NCI-H1417 (cell line): ENCODE results near the gene RNU4-1.
A peak's percentile ranks its signal among the peaks of the same experiment; 100 is the strongest.

Source experiments
- DNase-seq, 3 experiments: peaks; one replicate each; lab custom pipeline; 2025; lab: John Stamatoyannopoulos, UW

The RNU4-1 gene

DNA sequence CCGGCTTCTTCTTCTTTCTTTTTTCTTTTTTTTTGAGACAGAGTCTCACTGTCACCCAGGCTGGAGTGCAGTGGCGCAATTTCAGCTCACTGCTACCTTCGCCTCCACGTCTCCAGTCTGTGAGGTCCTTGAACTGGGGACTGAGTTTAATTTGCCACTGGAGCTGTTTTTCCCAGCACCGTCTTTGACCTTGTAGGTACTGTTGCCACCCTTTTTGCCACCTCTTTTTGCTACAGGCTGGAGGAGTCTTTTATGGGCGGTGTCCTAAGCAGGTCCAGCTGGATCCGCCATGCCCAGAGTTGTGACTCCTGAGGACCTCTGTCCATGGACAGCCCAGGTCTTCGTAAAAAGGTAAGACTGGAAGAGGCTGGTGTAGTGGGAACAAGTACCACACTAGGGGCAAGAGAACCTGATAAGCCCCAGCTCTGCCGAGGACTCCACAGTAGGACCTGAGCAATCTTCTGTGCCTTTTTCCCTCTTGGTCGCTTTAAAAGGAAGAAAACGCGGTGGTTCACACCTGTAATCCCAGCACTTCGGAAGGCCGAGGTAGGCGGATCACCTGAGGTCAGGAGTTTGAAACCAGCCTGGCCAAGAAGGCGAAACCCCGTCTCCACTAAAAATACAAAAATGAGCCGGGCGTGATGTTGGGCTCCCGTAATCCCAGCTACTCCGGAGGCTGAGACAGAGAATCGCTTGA lies 2.3 kb downstream of the RNU4-1 start:
- peak in 2 of 3 experiments; percentile 47 to 69 for DNase-seq

- no peak for DNase-seq
Measured at GRCh38 chr12:120287491-120287890, 5.5 kb downstream of the RNU4-1 start.

GRCh38 chr12:120286768-120287490 lies 6.1 kb downstream of the RNU4-1 start:
- DNase-seq: no peak

- DNase-seq: no peak
Measured at GRCh38 chr12:120284381-120284780, 8.7 kb downstream of the RNU4-1 start.

DNA sequence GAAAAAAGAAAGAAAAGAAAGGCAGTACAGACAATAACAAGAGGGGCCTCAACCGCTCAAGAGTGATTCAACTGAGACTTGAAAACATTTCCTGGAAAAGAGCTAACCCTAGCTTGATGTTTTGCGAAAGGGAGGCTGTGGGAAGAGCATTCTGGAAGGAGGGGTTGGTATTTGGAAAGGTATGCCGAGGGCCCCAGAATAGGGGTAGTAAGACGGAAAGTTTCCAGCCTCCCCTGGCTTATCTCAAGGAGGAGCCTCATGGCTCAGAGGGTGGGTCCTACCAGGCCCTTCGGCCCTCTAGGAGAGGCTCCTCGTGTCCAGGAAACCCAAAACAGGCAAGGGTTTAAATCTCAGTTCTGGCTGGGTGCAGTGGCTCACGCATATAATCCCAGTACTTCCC lies 9.7 kb downstream of the RNU4-1 start:
- no peak for DNase-seq

DNA sequence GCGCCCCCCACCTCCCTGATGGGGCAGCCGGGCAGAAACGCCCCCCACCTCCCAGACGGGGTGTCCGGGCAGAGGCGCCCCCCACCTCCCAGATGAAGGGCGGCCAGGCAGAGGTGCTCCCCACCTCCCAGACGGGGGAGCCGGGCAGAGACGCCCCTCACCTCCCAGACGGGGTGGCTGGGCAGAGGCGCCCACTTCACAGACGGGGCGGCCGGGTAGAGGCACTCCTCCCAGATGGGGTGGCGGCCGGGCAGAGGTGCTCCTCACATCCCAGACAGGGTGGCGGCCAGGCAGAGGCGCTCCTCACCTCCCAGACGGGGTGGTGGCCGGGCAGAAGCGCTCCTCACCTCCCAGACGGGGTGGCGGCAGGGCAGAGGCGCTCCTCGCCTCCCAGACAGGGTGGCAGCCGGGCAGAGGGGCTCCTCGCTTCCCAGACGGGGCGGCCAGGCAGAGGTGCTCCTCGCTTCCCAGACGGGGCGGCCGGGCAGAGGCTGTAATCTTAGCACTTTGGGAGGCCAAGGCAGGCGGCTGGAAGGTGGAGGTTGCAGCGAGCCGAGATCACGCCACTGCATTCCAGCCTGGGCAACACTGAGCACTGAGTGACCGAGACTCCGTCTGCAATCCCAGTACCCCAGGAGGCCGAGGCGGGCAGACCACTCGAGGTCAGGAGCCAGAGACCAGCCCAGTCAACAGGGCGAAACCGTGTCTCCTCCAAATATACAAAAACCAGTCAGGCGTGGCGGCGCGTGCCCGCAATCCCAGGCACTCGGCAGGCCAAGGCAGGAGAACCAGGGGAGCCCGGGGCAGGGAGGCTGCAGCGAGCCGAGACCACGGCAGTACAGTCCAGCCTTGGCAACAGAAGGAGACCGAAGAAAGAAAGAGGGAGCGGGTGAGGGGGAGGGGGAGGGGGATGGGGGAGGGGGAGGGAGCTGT lies 14.6 kb downstream of the RNU4-1 start:
- peak in 1 of 3 experiments; percentile 32 for DNase-seq

DNA sequence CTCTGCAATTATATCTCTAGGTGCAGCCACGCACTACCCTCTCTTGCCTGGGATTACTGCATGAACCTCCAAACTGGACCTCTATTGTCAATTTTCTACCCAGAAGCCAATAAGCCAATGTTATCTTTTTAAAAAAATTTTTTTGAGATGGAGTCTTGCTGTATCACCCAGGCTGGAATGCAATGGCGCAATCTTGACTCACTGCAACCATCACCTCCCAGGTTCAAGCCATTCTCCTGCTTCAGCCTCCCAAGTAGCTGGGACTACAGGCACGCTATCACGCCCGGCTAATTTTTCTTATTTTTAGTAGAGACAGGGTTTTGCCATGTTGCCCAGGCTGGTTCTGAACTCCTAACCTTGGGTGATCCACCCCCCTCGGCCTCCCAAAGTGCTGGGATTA lies 16.3 kb downstream of the RNU4-1 start:
- DNase-seq: no peak

DNA sequence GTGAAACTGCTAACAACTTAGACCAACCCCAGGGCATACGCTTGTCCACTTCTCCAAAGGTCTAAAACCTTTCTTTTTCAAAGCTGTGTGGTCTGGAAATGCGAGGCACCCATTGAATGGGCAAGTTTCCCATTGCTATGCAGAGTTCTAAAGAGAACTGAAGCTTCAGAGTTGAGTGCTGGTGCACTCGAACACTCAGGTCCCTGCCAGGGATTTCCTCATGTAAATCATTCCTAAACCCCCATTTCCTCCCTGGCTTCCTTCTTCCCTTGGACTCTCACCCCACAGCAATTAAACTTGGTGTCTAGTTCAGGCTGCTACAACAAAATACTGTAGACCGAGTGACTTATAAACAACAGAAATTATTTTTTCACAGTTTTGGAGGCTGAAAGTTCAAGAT lies 25.3 kb downstream of the RNU4-1 start:
- DNase-seq: no peak

- DNase-seq: no peak
Measured at GRCh38 chr12:120266180-120266870, 26.7 kb downstream of the RNU4-1 start.

DNA sequence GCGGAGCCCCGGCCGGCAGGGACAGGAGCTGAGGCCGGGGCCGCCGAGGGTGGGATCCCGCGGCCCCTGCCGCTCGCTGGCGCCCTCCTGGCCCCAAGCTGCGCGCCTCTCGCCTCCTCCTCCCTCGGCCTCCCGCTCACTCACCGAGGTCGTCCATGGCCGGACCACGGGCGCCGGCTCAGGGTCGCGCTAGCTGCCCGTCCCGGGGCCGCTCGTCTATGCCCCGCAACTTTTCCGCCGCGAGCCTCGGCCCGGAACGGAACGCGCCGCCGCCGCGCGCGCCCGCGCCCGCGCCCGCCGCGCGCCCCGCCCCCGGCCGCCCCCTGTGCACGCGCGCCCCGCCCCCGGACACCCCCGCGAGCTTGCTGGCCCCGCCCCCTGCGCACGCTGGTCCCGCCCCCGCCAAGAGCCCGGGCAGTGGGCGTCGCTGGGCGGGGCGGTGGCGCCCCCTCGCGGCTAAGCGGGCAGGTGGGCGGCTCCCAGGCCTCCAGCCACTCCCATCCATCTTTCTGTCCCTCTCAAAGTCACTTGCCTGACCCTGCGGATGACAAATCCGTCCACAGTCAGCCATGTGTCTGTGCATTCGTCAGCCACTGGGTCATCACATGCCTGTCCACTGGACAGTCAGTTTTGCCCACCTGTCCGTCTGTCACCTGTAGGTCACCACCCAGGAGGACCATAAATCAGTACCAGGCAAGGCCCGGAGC lies 27.4 kb downstream of the RNU4-1 start, which contains the start of gene PXN:
TSS of gene PXN (minus strand) at position 258 of the 707 bp plus-strand sequence. CDS start at position 157, 101 bp downstream.
- DNase-seq: peak; percentile 74 to 84 (median 83)

DNA sequence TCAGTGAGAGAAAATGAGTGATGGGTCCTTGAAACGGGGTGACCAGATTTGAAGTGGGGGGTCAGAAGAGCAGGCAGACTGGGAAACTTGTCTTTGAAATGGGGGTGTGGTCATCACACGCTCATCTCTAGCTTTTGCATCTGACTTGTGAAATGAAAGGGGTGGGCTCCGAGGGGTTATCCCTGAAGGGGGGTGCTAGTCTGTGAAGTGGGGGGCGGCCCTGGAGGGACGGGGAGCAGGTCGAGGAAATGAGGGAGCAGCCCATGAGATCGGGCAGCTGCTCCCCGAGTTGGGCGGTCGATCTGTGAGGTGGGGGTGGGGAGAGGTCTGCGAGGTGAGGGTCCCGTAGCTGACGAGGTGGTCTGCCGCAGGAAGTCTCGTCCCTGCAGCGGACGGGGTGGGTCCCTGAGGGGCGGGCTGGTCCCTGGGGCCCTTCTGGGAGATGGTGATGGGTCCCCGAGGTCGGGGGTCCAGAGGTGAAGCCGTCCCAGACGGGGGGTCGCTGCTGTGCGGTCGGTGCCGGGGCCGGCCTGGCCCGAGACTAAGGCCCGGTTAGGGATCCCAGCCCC lies 28.0 kb downstream of the RNU4-1 start:
- no peak for DNase-seq

- no peak for DNase-seq
Measured at GRCh38 chr12:120264086-120264903, 28.7 kb downstream of the RNU4-1 start.

DNA sequence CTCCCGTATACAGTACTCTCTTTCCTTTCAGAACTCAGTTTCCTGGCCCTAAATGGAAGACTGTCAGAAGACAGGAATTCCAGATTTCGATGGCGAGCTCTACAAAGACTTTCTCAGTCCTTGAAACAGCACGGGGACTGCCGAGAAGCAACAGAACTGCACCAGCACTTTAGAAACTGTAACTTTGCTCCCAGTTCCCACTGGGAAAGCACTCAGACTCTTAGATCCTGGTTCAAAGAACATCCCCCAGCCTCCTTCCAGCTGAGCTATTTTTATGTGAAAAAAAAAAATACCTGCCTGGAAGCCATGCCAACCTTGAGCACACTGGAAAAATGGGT lies 29.3 kb downstream of the RNU4-1 start:
- DNase-seq: no peak

DNA sequence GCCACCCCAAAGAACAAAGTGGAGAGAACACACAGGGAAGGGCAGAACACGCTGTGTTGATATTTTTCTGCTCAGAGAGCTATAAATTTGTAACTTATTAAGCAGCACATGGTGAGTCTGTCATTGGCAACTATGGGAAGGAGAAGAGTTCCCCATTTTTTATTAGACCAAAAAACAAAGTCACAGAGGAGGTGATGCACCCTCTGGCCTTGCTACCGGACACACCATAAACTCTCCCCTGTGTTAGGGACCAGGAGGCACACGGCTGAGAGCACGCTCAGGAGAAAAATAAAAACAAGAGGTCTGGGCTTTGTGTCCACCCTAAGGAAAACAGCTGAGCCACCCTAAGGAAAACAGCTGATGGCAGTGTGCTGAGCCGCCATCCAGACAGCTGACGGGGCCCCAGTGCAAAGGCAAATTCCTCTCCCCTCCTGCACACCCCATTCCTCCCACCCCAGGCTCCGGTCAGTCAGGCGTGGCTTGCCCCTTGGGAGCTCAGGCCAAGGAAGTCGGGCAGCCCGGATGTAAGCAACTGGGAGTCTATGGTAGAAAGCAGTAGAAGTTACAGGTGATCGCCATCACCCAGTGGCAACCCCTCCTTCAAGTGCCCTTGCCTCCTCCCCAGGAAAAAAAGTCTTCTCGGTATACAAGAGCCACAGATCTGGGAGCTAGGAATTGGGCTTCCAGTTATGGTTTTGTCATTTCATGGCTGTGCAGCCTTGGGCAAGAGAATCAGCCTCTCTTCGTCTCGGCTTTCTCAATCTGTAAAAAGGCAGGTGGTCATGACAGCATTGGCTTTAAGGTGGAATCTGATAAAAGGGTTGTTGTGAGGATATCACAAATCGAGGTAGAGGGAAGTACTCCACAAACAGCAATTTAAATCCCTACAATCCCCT lies 29.9 kb downstream of the RNU4-1 start:
- DNase-seq: no peak

GRCh38 chr12:120261951-120262851 lies 30.8 kb downstream of the RNU4-1 start:
- no peak for DNase-seq

DNA sequence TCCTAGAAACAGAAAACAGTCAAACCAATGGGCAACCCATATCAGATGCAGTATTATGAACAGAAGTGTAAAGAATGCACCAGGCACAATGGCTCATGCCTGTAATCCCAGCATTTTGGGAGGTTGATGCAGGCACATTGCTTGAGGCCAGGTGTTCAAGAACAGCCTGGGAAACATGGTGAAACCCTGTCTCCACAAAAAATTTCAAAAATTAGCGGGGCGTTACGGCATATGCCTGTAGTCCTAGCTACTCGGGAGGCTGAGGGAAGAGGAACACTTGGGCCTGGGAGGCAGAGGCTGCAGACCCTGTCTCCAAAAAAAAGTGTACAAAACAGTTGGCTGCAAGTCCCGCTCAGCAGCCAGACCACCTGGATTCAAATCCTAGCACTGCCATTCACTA lies 32.4 kb downstream of the RNU4-1 start:
- no peak for DNase-seq

GRCh38 chr12:120259418-120260202 lies 33.4 kb downstream of the RNU4-1 start:
- no peak for DNase-seq
